T-helper 1 cell treated with Interleukin-12 subunit alpha and Interleukin-12 subunit beta and Interleukin-4 antibody, amounts not matched to agents 30 ng/mL and 1 ng/mL, for 36 hours (primary cell): ENCODE measurements around the gene AMBN. TPM values are rescaled to one million over a fixed set of nuclear protein-coding genes. Genes with fewer than 3 reads are reported as not detected.

ENCODE experiments used
- intact Hi-C: fragments of 100-400 bp; cut with micrococcal nuclease; formaldehyde crosslinking; loops from one replicate; pipeline ENCODE4 v1.15.1; 2024
- total RNA-seq: library from RNA; stranded (reverse); gene quantifications from 2 replicates; pipeline ENCODE4 v1.2.3, GENCODE V29; 2022

The AMBN gene
- not detected in 2 replicates for total RNA-seq

- intact Hi-C loops, result no loop called here
Measured at GRCh38 chr4:70591955-70592582, at the start of gene AMBN. Gene AMBN, plus strand, starts transcription at chr4:70592256. Its CDS starts 103 bp downstream, at chr4:70592359.

GRCh38 chr4:70544279-70544868 lies 47.7 kb upstream of the AMBN start:
- intact Hi-C loops, result loop anchor here (1.0 kb wide), 1 partner anchor 855 kb away; no protein-coding TSS in a partner anchor

- intact Hi-C loops, result no loop called here
Measured at GRCh38 chr4:70556856-70557255, 35.2 kb upstream of the AMBN start.

- intact Hi-C loops, result loop anchor here (1.0 to 2.0 kb wide), 2 partner anchors 55 to 870 kb away; no protein-coding TSS in a partner anchor
Measured at GRCh38 chr4:70559211-70559830, 32.7 kb upstream of the AMBN start.

GRCh38 chr4:70559924-70560323 lies 32.1 kb upstream of the AMBN start:
- intact Hi-C loops, result loop anchor here (1.0 to 2.0 kb wide), 2 partner anchors 55 to 871 kb away; no protein-coding TSS in a partner anchor

GRCh38 chr4:70564033-70564432 lies 28.0 kb upstream of the AMBN start:
- intact Hi-C loops, result no loop called here

- intact Hi-C loops, result no loop called here
Measured at GRCh38 chr4:70570796-70571195, 21.3 kb upstream of the AMBN start.

GRCh38 chr4:70571772-70572171 lies 20.3 kb upstream of the AMBN start:
- intact Hi-C loops, result no loop called here

- intact Hi-C loops, result no loop called here
Measured at GRCh38 chr4:70575964-70576363, 16.1 kb upstream of the AMBN start.

- intact Hi-C loops, result no loop called here
Measured at GRCh38 chr4:70577220-70577927, 14.7 kb upstream of the AMBN start.

GRCh38 chr4:70581980-70582379 lies 10.1 kb upstream of the AMBN start:
- intact Hi-C loops, result no loop called here

GRCh38 chr4:70583952-70584834 lies 7.9 kb upstream of the AMBN start:
- intact Hi-C loops, result no loop called here

GRCh38 chr4:70586841-70587240 lies 5.2 kb upstream of the AMBN start:
- intact Hi-C loops, result no loop called here

- intact Hi-C loops, result no loop called here
Measured at GRCh38 chr4:70589785-70590184, 2.3 kb upstream of the AMBN start.

- intact Hi-C loops, result no loop called here
Measured at GRCh38 chr4:70594196-70594595, 2.1 kb downstream of the AMBN start.

- intact Hi-C loops, result no loop called here
Measured at GRCh38 chr4:70600305-70600704, 8.2 kb downstream of the AMBN start.

- intact Hi-C loops, result loop anchor here (1.0 kb wide), 4 partner anchors 87 to 1702 kb away; partner anchors contain the start of gene UTP3
Measured at GRCh38 chr4:70600977-70601376, 8.9 kb downstream of the AMBN start.

- intact Hi-C loops, result loop anchor here (1.0 to 2.0 kb wide), 5 partner anchors 87 to 1702 kb away; partner anchors contain the start of gene UTP3
Measured at GRCh38 chr4:70601422-70602039, 9.5 kb downstream of the AMBN start.

- intact Hi-C loops, result loop anchor here (2.0 kb wide), 1 partner anchor 581 kb away; no protein-coding TSS in a partner anchor
Measured at GRCh38 chr4:70603856-70604255, 11.8 kb downstream of the AMBN start.

- intact Hi-C loops, result no loop called here
Measured at GRCh38 chr4:70606459-70606858, 14.4 kb downstream of the AMBN start.
